Upper lobe of right lung (tissue), 1 donor: ENCODE data around the gene CNIH2. TPM values are rescaled to one million over a fixed set of nuclear protein-coding genes. Genes with fewer than 3 reads are reported as not detected.

Experiments
- ATAC-seq: fragments of 200-7000 bp; cut with Tn5 transposase; one replicate; pipeline ENCODE4 v1.9.1; 2020; ENCODE audit warnings: mild to moderate bottlenecking, moderate library complexity
- DNase-seq: peaks from one replicate; pipeline ENCODE4 v3.0.0-alpha.2; 2020
- H3K27ac ChIP-seq: fragments of 200-600 bp; one replicate; pipeline ENCODE4 v1.8.0; 2022
- H3K27me3 ChIP-seq: fragments of 200-600 bp; one replicate; pipeline ENCODE4 v1.8.0; 2022; ENCODE audit warnings: mild to moderate bottlenecking
- H3K36me3 ChIP-seq: fragments of 200-600 bp; one replicate; pipeline ENCODE4 v1.8.0; 2022
- H3K4me1 ChIP-seq: fragments of 200-600 bp; one replicate; pipeline ENCODE4 v1.8.0; 2022
- H3K4me3 ChIP-seq: fragments of 200-600 bp; one replicate; pipeline ENCODE4 v1.8.0; 2022; ENCODE audit warnings: mild to moderate bottlenecking
- H3K9me3 ChIP-seq: fragments of 200-600 bp; one replicate; pipeline ENCODE4 v1.8.0; 2022
- intact Hi-C: fragments of 100-400 bp; cut with DNase I; formaldehyde crosslinking; loops from one replicate; pipeline ENCODE4 v1.11.0; 2022
- total RNA-seq: library from RNA; stranded (reverse); fragmentation: NEBNext Ultra II Directional; extraction: Animal tissue kit (Norgen Biotek cat#: 25700); gene quantifications from one replicate; pipeline ENCODE4 v1.2.1, GENCODE V29; 2021
- TF ChIP-seq, protein P1 (sequence below): fragments of 200-600 bp; IDR thresholded peaks from one replicate; pipeline ENCODE4 v1.8.0; 2022; ENCODE audit warnings: antibody characterized with exemption
- donor health status: DM: no; HTN: yes; CAD: no; lungs with severe emphysema.

The CNIH2 gene
- total RNA-seq, 1 donor from 2014 or later, result 1.6 TPM

DNA sequence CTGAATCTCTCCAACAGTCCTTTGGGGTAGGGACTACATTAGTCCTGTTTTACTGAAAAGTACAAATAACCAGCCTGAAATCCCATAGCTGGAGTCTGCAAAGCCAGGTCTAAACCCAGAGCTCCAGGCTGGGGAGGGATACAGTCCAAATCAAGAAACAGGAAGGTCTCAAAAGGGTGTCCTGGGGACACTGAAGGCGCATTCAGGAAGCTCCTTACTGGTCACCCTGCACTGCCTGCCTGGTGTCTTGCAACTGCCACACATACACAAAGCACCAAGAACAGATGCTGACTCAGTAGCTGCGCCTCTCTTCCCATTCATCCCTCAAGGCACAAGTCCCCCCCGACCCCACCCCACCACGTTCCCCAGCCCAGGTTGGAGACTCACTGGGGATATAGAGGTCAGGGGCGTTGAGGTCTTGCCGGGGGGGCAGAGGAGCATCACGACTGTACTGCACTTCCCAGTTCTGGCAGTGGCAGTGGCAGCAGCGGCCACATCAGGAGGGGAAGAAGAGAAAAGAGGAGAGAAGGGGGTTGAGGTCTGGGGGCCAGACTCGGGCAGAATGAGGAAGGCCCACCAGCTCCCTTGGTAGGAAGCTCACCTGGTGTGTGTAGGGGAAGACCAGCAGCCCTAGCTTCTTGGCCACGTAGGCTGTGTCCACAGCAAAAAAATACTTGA, 9.4 kb downstream of the CNIH2 start:
- H3K27ac ChIP-seq, result no peak overlapping the region

DNA sequence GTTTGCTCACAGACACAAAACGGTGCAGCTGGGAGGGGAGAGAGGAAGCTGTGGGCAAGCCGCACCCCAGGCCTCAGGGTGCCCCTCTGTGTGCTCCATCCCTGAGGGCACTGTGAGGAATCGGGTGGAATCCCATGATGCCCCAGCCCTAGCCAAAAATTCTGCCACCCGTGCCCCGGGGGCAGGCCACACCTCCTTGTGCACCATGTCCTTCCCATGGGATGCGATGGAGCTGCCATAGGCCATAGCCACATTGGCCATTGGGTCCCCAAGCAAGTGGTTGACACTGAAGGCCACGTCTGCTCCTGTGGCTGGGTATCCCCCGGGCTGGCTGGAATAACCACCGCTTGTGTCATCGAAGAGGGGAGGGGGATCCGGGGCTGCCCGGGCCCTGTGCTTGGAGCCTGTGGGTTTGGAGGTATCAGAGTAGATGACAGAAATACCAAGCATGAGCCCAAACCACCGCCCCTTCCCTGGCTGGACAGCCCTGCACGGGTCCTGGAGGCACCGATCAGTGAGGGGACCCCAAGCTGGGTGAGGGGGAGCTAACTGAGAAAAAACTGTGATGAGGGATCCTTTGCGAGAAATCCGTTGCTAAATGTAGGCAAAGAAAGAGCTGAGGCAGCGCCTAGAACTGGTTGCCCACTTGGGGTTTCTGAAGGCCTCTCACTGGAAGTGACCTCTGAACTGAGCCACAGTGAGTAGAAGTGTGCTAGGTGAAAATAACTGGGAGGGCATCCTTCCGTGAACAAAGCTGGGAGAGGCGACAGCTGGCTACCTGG, 10.1 kb downstream of the CNIH2 start:
- DNase-seq (no peak), ATAC-seq (no peak)
- Histone ChIP-seq H3K9me3 (no peaks in the 10 kb centered on the region), H3K27me3 (peaks cover 21% of the 10 kb centered on the region), H3K4me1 (peaks cover 22% of the 10 kb centered on the region), H3K27ac (peak overlapping the region; percentile 96), H3K4me3 (peak overlapping the region; percentile 78), H3K36me3 (peaks cover 6% of the 10 kb centered on the region)
- intact Hi-C loops, result no loop called here
- TF ChIP-seq, protein P1, sequence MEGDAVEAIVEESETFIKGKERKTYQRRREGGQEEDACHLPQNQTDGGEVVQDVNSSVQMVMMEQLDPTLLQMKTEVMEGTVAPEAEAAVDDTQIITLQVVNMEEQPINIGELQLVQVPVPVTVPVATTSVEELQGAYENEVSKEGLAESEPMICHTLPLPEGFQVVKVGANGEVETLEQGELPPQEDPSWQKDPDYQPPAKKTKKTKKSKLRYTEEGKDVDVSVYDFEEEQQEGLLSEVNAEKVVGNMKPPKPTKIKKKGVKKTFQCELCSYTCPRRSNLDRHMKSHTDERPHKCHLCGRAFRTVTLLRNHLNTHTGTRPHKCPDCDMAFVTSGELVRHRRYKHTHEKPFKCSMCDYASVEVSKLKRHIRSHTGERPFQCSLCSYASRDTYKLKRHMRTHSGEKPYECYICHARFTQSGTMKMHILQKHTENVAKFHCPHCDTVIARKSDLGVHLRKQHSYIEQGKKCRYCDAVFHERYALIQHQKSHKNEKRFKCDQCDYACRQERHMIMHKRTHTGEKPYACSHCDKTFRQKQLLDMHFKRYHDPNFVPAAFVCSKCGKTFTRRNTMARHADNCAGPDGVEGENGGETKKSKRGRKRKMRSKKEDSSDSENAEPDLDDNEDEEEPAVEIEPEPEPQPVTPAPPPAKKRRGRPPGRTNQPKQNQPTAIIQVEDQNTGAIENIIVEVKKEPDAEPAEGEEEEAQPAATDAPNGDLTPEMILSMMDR, result no peak

More for the DNA sequence above, 9.4 kb downstream of the CNIH2 start:
- TF ChIP-seq, protein P1, result no peak
- Histone ChIP-seq H3K9me3 (no peaks in the 10 kb centered on the region), H3K27me3 (peaks cover 14% of the 10 kb centered on the region), H3K4me3 (no peak overlapping the region), H3K36me3 (peaks cover 6% of the 10 kb centered on the region), H3K4me1 (peaks cover 25% of the 10 kb centered on the region)
- no peak for DNase-seq
- ATAC-seq, result no peak
- intact Hi-C loops, result no loop called here

DNA sequence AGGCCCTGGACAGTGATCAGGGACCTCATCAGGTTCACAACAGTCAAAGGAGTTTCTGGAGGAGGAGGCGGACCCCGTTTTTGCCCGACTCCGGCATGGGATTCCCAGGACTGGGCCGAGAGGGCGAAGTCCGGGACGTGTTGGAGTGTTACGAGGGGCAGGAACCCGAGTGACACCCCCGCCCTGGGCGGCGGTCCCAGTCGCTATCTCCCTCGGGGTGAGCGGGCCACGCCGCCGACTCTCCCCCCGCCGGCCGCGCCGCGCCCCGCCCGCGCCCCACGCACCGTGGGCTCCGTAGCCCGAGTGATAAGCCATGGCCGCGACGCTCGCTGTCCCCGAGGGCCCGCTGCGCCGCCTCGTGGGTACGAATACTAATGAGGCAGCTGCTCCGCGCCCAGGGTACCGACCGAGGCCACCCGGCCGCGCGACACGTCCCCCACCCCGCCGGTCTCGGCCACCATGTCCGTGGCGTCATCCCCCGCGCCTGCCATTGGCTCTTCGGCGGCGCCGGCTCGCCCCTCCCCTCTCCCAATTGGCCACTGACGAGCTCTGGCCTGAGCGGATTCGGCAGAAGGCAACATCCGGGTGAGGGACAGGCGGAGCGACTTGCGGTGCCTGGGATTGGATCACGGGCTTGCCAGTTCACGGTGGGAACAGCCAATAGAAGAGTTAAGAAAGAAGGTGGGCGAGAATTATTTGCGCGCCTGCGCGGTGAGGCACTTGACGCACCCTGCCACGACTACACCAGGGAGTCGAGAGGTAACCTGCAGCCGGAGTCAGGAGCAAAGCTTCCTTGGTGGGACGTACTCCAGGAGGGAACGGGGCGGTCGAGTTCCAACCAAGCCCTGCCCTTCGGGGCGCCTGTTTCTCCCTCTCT, 10.9 kb downstream of the CNIH2 start, which contains the start of gene YIF1A:
Gene YIF1A, minus strand, starts transcription at position 473 of the 877 bp plus-strand sequence. Its CDS starts 158 bp downstream, at position 315.
- DNase-seq (peak; percentile 99), ATAC-seq (peak; percentile 96)
- H3K4me3 ChIP-seq, result peak within 1 kb of the TSS; percentile 78
- no peaks in the 10 kb centered on the region for H3K9me3 ChIP-seq
- peaks cover 29% of the 10 kb centered on the region for H3K27me3 ChIP-seq
- intact Hi-C loops, result no loop called here
- peaks cover 6% of the 10 kb centered on the region for H3K36me3 ChIP-seq
- peaks cover 22% of the 10 kb centered on the region for H3K4me1 ChIP-seq
- TF ChIP-seq, protein P1, result peak; percentile 18
- H3K27ac ChIP-seq, result peak within 1 kb of the TSS; percentile 96

DNA sequence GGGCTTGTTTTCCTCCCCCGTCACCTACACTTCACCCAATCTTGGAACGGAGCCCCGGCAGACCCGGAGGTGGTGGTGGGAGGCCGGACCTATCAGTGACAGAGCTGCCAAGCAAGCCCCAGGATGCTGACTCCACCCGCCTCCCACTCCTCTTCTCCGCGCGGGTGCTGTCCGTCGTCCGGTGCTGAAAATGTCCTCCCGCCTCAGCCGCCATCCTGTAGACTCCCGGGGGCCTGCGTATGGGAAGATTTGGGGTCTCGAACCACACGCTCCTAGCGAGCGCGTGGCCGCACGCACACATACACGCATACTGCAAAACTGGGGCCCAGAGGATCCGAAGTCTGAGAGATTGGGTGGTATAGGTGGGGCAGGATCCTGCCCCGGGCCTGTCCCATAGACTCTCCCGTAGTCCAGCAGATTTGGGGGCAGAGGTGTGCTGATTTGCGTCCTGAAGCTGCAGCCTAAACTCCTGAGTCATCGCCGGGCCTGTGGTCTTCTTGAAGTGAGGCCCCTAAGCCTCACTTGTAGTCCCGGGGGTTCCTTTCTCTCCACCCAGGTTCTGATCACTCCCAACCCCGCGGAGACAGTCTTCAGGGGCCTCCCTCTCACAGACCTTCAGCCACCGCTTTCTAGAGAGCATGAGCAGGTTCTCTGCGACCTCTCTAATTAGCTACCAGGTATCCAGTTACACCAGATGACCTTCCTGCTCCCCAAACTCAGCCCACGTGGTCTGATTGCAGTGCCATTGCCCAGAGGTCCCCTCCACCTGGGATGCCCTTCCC, 11.8 kb downstream of the CNIH2 start:
- Histone ChIP-seq H3K36me3 (no peaks in the 10 kb centered on the region), H3K27ac (peak overlapping the region; percentile 85), H3K27me3 (peaks cover 32% of the 10 kb centered on the region), H3K4me1 (peaks cover 22% of the 10 kb centered on the region), H3K9me3 (no peaks in the 10 kb centered on the region), H3K4me3 (peak overlapping the region; percentile 78)
- peak; percentile 56 for ATAC-seq
- TF ChIP-seq, protein P1, result no peak
- intact Hi-C loops, result no loop called here
- peak; percentile 90 for DNase-seq

- H3K9me3 ChIP-seq, result no peaks in the 10 kb centered on the region
- intact Hi-C loops, result no loop called here
- peak overlapping the region; percentile 78 for H3K4me3 ChIP-seq
- peaks cover 22% of the 10 kb centered on the region for H3K4me1 ChIP-seq
- H3K27me3 ChIP-seq, result peaks cover 32% of the 10 kb centered on the region
- no peak overlapping the region for H3K27ac ChIP-seq
- H3K36me3 ChIP-seq, result no peaks in the 10 kb centered on the region
- no peak for DNase-seq
- no peak for ATAC-seq
- TF ChIP-seq, protein P1, result no peak
Measured at GRCh38 chr11:66290330-66290621, 12.3 kb downstream of the CNIH2 start.
